T-helper 1 cell (primary cell): ENCODE data around the gene KCNIP1.
"Not testable (repeated sequence)": the region's sequence is repeated elsewhere in the genome, so short reads cannot be mapped to it uniquely, and the experiment has no call there.

Source experiments
- DNase-seq, 5 donors: peaks; one replicate each; pipeline ENCODE4 v3.0.0-alpha.2; 2012 to 2020

Gene KCNIP1

GRCh38 chr5:170757182-170757601, 253.4 kb downstream of the KCNIP1 start:
- DNase-seq: no peak

DNA sequence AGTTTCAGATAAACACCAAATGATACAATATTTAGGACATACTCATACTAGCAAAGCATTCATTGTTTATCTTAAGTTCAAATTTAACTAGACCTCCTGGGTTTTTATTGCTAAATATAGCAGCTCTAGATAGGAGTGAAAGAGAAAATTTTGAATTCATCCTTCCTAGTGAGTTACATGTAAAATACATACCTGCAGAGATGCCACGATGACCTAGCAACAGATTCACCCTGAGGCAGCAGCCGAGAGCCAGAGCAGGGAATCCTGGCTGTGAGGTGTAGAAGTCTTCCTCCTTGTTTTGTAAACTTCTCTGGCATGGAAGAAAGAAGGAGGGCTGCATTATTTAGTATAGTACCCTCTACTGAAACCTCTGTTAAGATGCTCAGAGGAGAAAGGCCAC, 253.8 kb downstream of the KCNIP1 start:
- no peak for DNase-seq

- DNase-seq: no peak
Measured at GRCh38 chr5:170758481-170758880, 254.7 kb downstream of the KCNIP1 start.

GRCh38 chr5:170760113-170760512, 256.3 kb downstream of the KCNIP1 start:
- DNase-seq: no peak

DNA sequence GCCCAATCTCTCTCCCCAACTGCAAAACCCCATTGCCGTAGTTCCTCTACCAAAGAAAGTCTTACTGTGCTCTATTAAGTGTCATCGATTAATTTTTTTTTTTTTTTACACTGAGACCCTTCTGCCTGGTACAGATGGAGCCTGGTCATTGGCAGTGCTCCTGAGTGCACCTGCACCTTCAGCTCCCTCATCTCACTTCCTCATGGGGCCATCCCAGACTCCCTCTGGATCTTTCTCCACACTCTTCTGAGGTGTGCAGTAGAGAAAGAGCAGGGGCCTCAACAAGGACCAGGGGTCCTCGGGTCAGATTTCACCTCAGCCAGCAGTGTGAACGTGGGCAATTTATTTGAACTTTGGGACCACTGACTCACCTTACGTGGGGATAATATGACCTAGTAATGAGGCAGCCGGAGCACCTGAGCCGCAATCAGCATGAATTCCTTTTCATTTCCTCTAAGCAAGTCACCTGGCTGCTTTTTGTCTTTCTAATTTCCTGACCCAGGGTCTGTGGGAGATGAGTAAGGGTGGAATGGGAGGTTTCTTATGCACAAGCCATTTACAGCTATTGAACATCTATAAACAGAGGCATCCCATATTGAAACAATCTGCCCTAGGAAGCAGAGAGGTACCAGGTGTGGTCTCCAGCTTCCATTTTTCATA, 257.4 kb downstream of the KCNIP1 start:
- DNase-seq: no peak

GRCh38 chr5:170761708-170762066, 257.9 kb downstream of the KCNIP1 start:
- DNase-seq: no peak

DNA sequence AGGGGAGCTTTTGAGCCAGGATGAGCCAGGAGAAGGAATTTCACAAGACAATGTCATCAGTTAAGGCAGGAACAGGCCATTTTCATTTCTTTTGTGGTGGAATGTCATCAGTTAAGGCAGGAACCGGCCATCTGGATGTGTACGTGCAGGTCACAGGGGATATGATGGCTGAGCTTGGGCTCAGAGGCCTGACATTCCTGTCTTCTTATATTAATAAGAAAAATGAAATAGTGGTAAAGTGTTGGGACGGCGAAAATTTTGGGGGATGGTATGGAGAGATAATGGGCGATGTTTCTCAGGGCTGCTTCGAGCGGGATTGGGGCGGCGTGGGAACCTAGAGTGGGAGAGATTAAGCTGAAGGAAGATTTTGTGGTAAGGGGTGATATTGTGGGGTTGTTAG, 258.5 kb downstream of the KCNIP1 start:
- not testable (repeated sequence) for DNase-seq

DNA sequence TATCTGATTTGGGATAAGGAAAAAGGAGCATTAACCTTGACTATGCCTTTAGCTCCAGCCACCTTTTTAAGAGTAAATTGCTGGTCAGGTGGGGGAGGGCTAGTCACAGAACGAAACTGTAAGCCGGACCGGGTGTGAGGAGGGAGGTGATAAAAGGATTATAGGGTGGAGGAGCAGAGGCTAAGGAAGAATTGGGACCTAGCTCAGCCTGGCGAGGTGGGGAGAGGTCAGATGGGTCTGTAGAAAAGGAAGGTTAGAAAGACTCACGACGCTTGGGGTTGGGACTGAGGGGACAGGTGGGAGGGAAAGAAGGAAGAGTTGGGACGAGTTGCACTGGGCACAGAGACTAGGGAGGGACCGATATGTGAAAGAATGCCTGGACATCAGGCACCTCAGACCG, 262.0 kb downstream of the KCNIP1 start:
- not testable (repeated sequence) for DNase-seq

- DNase-seq: no peak
Measured at GRCh38 chr5:170769246-170769645, 265.4 kb downstream of the KCNIP1 start.

DNA sequence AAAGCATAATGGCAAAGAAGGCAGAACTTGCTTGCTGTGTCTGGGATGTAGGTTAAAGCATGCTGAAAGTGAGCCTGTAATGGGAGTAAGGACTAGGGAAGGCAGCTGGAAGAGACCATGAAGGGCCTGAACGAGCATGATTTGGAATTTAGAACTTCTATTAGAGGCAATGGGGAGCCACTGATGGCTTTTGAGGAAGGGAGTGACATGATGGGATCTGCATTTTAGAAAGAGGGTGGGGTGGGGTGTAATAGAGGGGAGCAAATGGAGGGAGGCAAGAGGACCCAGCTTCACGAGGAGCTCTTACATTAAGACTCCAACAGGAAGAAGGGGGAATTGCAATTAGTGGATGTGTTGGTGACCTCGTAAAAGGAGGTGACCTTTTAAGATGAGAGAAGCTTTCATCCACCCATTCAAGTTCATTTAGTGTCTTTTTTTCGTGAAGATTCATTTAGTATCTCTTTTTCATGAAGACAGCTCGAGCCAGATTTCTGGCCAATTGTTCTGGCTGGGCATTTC, 266.1 kb downstream of the KCNIP1 start:
- DNase-seq: no peak

GRCh38 chr5:170771496-170771895, 267.7 kb downstream of the KCNIP1 start:
- no peak for DNase-seq

DNA sequence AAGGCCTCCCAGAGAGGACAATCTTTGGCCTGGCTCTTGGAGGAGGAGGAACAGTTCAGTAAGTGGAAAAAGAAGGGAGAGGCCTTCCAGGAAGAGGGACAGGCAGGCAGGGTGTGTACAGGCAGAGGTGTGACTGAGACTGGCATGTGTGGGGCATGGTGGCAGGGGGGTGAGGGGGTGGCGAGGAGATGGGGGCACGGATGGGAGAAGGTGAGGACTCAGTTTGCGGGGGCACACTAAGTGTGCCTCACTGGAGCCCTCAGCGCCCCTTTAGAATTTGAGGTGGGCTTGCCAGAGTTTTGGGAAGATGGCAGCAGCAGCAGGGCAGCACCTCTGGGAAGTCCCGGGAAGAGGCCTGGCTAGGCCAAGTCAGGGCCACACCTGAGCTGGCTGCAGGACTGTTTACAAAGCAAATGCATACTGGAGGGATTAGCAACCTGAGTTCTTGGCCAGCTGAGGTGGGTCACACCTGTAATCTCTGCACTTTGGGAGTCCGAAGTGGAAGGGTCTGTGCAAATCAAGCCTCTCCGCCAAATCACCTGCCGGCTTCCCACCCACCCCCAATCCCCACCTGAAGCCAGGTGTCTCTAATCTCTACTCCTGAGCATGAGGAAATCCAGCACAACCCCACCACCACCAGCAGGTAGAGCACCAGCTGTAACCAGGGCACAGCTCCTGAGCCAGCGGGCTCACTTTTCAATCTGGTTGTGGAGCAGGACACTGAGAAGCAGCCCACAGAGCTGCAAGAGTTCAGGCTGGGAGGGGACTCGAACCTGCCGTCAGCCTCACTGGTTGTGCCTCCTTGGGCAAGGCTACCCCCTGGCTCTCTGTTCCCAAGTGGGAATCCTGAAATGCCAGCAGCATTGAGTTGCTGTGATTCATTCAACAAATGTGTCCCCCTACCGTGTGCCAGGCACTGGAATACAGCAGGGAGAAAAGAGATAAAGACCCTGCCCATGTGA, 269.5 kb downstream of the KCNIP1 start:
- no peak for DNase-seq

DNA sequence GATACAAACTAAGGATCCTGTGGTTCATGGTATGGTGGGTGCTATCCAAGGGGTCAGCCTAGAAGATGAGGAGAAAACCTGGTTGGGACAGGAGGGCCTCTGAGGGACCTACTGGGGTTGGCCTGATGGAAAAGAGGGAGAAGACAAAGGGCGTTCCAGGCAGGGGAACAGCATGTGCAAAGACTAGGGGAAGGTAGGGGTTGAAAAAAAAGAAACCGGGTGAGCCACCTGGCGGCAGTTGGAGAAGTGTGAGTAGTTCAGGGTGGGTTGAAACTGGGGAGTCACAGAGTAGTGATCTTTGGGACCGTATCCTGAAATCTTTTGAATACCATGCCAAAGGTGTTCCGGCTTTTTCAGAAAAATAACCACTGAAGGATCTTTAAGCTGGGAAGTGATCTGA, 271.0 kb downstream of the KCNIP1 start:
- no peak for DNase-seq

DNA sequence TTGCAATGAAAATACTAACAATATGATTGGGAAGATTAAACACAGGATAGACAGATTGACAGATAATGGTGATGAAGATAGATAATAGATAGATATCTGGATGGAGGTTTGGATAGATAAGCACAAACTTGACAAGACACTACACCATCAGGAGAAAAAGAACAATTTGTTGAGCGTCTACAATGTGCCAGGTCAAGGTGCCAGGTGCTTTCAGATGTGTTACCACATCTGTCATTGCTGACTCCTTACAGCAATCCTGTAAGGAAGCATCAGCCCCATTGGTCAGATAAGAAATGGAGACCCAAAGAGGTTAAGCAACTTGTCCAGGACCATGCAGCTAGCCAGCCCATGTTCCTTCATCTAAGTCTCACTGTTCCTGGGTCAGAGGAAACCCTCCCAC, 278.1 kb downstream of the KCNIP1 start:
- DNase-seq: no peak

- DNase-seq: no peak
Measured at GRCh38 chr5:170782438-170782837, 278.6 kb downstream of the KCNIP1 start.

- DNase-seq: no peak
Measured at GRCh38 chr5:170783498-170784247, 279.9 kb downstream of the KCNIP1 start, which contains the start of gene GABRP. GABRP (plus strand) TSS chr5:170783725; CDS start chr5:170788616, 4,891 bp downstream.

DNA sequence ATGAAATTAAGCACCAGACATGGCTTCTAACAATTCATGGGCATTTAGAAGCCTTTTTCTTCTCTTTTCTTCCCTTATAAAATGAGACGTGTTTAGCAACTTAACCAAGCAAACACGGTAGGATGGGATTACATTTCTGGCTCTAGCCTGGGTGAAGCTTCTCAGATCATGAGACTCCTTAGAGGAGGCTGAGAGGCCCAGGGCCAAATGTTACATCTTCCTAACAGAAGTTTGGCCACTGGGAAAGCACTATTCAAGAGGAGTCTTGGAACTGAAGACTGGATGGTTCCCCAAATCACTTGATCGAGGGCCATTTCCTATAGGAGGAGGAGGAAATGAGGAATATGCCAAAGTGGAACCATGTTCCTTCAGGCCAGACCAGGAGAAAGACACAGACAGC, 281.6 kb downstream of the KCNIP1 start:
- DNase-seq: no peak
